ENCODE measurements around the gene KCNMB1.

Gene KCNMB1

GRCh38 chr5:170431571-170431970, 42.4 kb upstream of the KCNMB1 start:
- TF ChIP-seq CTCF (IDR thresholded peaks at IDR 0.05; ENCODE audit: insufficient read depth, low read depth, low read length, missing control alignments): no peak
- no peak for DNase-seq (ENCODE audit: low read depth)

GRCh38 chr5:170430866-170431437, 41.8 kb upstream of the KCNMB1 start:
- no peak overlapping the region for H3K4me3 ChIP-seq (ENCODE audit: low read depth, low read length)
- no peak for DNase-seq (ENCODE audit: low read depth)
- TF ChIP-seq CTCF (IDR thresholded peaks at IDR 0.05; ENCODE audit: insufficient read depth, low read depth, low read length, missing control alignments): no peak

More at GRCh38 chr5:170431571-170431970, 42.4 kb upstream of the KCNMB1 start:
- H3K4me3 ChIP-seq (ENCODE audit: low read depth, low read length): no peak overlapping the region

- H3K4me3 ChIP-seq (ENCODE audit: low read depth, low read length): no peak overlapping the region
- TF ChIP-seq CTCF (IDR thresholded peaks at IDR 0.05; ENCODE audit: insufficient read depth, low read depth, low read length, missing control alignments): no peak
- no peak for DNase-seq (ENCODE audit: low read depth)
Observed at GRCh38 chr5:170430256-170430655, 41.1 kb upstream of the KCNMB1 start.

- no peak for TF ChIP-seq CTCF (IDR thresholded peaks at IDR 0.05; ENCODE audit: insufficient read depth, low read depth, low read length, missing control alignments)
- no peak for DNase-seq (ENCODE audit: low read depth)
- no peak overlapping the region for H3K4me3 ChIP-seq (ENCODE audit: low read depth, low read length)
Observed at GRCh38 chr5:170429014-170429413, 39.8 kb upstream of the KCNMB1 start.

- no peak for TF ChIP-seq CTCF (IDR thresholded peaks at IDR 0.05; ENCODE audit: insufficient read depth, low read depth, low read length, missing control alignments)
- H3K4me3 ChIP-seq (ENCODE audit: low read depth, low read length): no peak overlapping the region
- DNase-seq (ENCODE audit: low read depth): no peak
Observed at GRCh38 chr5:170427672-170428236, 38.6 kb upstream of the KCNMB1 start.

- DNase-seq (ENCODE audit: low read depth): no peak
- no peak overlapping the region for H3K4me3 ChIP-seq (ENCODE audit: low read depth, low read length)
- TF ChIP-seq CTCF (IDR thresholded peaks at IDR 0.05; ENCODE audit: insufficient read depth, low read depth, low read length, missing control alignments): no peak
Observed at GRCh38 chr5:170426786-170427185, 37.6 kb upstream of the KCNMB1 start.

Data from GM12865 (cell line).